SJCRH30 (cell line): Measurements from ENCODE around the gene RHOBTB1. TPM values are rescaled to one million over a fixed set of nuclear protein-coding genes. Genes with fewer than 3 reads are reported as not detected.
"Not testable (repeated sequence)": the region's sequence is repeated elsewhere in the genome, so short reads cannot be mapped to it uniquely, and the experiment has no call there.

Experiments
- DNase-seq, 2 experiments: peaks; one replicate each; pipeline ENCODE4 v3.0.0-alpha.2; 2015 to 2020
- H3K27ac ChIP-seq: fragments of 250-450 bp; sonication (Bioruptor Pico); 2 replicates; pipeline ENCODE4 v1.5.1; 2020; ENCODE audit warnings: mild to moderate bottlenecking, moderate library complexity
- H3K27me3 ChIP-seq: fragments of 250-450 bp; sonication (Bioruptor Pico); 2 replicates; pipeline ENCODE4 v1.5.1; 2020; ENCODE audit warnings: mild to moderate bottlenecking, moderate library complexity
- H3K36me3 ChIP-seq: fragments of 250-450 bp; sonication (Bioruptor Pico); 2 replicates; pipeline ENCODE4 v1.5.1; 2020; ENCODE audit warnings: mild to moderate bottlenecking, moderate library complexity
- H3K4me1 ChIP-seq: fragments of 250-450 bp; sonication (Bioruptor Pico); 2 replicates; pipeline ENCODE4 v1.5.1; 2020; ENCODE audit warnings: mild to moderate bottlenecking, moderate library complexity
- H3K4me3 ChIP-seq: fragments of 250-450 bp; sonication (Bioruptor Pico); 2 replicates; pipeline ENCODE4 v1.5.1; 2020; ENCODE audit warnings: mild to moderate bottlenecking, moderate library complexity
- H3K9me3 ChIP-seq: fragments of 250-450 bp; sonication (Bioruptor Pico); replicated peaks from 2 replicates; pipeline ENCODE4 v1.5.1; 2020; ENCODE audit warnings: mild to moderate bottlenecking, moderate library complexity
- total RNA-seq: library from RNA; depleted of rRNA; stranded (reverse); fragments of >200 nt; shearing (Covaris generic); gene quantifications from 2 replicates; pipeline ENCODE4 v1.2.3, GENCODE V29; 2014

Gene RHOBTB1
- total RNA-seq, 1 experiment from 2014 or later = 23.6 TPM

GRCh38 chr10:60863796-60864195, 80.2 kb downstream of the RHOBTB1 start:
- H3K4me1 ChIP-seq = no peaks in the 10 kb centered on the region
- no peaks in the 10 kb centered on the region for H3K27me3 ChIP-seq
- H3K9me3 ChIP-seq = no peaks in the 10 kb centered on the region
- DNase-seq = no peak
- H3K36me3 ChIP-seq = no peaks in the 10 kb centered on the region
- H3K27ac ChIP-seq = no peak overlapping the region
- no peak overlapping the region for H3K4me3 ChIP-seq

- Histone ChIP-seq H3K27me3 (no peaks in the 10 kb centered on the region), H3K9me3 (no peaks in the 10 kb centered on the region), H3K27ac (no peak overlapping the region), H3K36me3 (no peaks in the 10 kb centered on the region), H3K4me3 (no peak overlapping the region), H3K4me1 (no peaks in the 10 kb centered on the region)
- DNase-seq = no peak
Observed at GRCh38 chr10:60862517-60862916, 81.5 kb downstream of the RHOBTB1 start.

- no peaks in the 10 kb centered on the region for H3K27me3 ChIP-seq
- H3K4me1 ChIP-seq = peaks cover 4% of the 10 kb centered on the region; the same call in 1 of the 2 replicates
- H3K36me3 ChIP-seq = no peaks in the 10 kb centered on the region
- no peak overlapping the region for H3K4me3 ChIP-seq
- peak; percentile 36 to 40 for DNase-seq
- no peak overlapping the region for H3K27ac ChIP-seq
- H3K9me3 ChIP-seq = no peaks in the 10 kb centered on the region
Observed at GRCh38 chr10:60856405-60856804, 87.6 kb downstream of the RHOBTB1 start.

GRCh38 chr10:60853637-60854036, 90.3 kb downstream of the RHOBTB1 start:
- H3K4me3 ChIP-seq = no peak overlapping the region
- H3K27ac ChIP-seq = no peak overlapping the region
- H3K4me1 ChIP-seq = peaks cover 4% of the 10 kb centered on the region; the same call in 1 of the 2 replicates

GRCh38 chr10:60853107-60853506, 90.9 kb downstream of the RHOBTB1 start:
- Histone ChIP-seq H3K4me3 (no peak overlapping the region), H3K4me1 (peaks cover 9% of the 10 kb centered on the region), H3K27ac (no peak overlapping the region)

More at GRCh38 chr10:60853637-60854036, 90.3 kb downstream of the RHOBTB1 start:
- Histone ChIP-seq H3K36me3 (no peaks in the 10 kb centered on the region), H3K27me3 (no peaks in the 10 kb centered on the region), H3K9me3 (no peaks in the 10 kb centered on the region; the same call in 1 of the 2 replicates)
- no peak for DNase-seq

GRCh38 chr10:60849740-60850139, 94.2 kb downstream of the RHOBTB1 start:
- no peaks in the 10 kb centered on the region for H3K27me3 ChIP-seq
- H3K36me3 ChIP-seq = no peaks in the 10 kb centered on the region
- H3K9me3 ChIP-seq = peaks cover 3% of the 10 kb centered on the region; the same call in 1 of the 2 replicates
- H3K4me3 ChIP-seq = no peak overlapping the region
- peaks cover 30% of the 10 kb centered on the region for H3K4me1 ChIP-seq
- no peak for DNase-seq
- no peak overlapping the region for H3K27ac ChIP-seq

More at GRCh38 chr10:60853107-60853506, 90.9 kb downstream of the RHOBTB1 start:
- Histone ChIP-seq H3K27me3 (no peaks in the 10 kb centered on the region), H3K9me3 (no peaks in the 10 kb centered on the region; the same call in 1 of the 2 replicates), H3K36me3 (no peaks in the 10 kb centered on the region)
- DNase-seq = peak; percentile 32 to 49

GRCh38 chr10:60849217-60849616, 94.8 kb downstream of the RHOBTB1 start:
- Histone ChIP-seq H3K9me3 (peaks cover 3% of the 10 kb centered on the region; the same call in 1 of the 2 replicates), H3K36me3 (no peaks in the 10 kb centered on the region), H3K27me3 (no peaks in the 10 kb centered on the region), H3K27ac (no peak overlapping the region), H3K4me1 (peaks cover 30% of the 10 kb centered on the region), H3K4me3 (no peak overlapping the region)
- no peak for DNase-seq

- DNase-seq = no peak
- Histone ChIP-seq H3K4me1 (peaks cover 30% of the 10 kb centered on the region), H3K9me3 (peaks cover 3% of the 10 kb centered on the region; the same call in 1 of the 2 replicates), H3K4me3 (no peak overlapping the region), H3K27ac (peak overlapping the region; percentile 20; the same call in 1 of the 2 replicates), H3K36me3 (no peaks in the 10 kb centered on the region), H3K27me3 (no peaks in the 10 kb centered on the region)
Observed at GRCh38 chr10:60848680-60849079, 95.3 kb downstream of the RHOBTB1 start.

GRCh38 chr10:60848126-60848525, 95.9 kb downstream of the RHOBTB1 start:
- H3K4me1 ChIP-seq = peaks cover 30% of the 10 kb centered on the region
- peak; percentile 29 to 59 for DNase-seq

GRCh38 chr10:60846173-60846572, 97.8 kb downstream of the RHOBTB1 start:
- peak overlapping the region; percentile 64 for H3K27ac ChIP-seq
- peak; percentile 38 to 67 for DNase-seq

More at GRCh38 chr10:60848126-60848525, 95.9 kb downstream of the RHOBTB1 start:
- Histone ChIP-seq H3K36me3 (no peaks in the 10 kb centered on the region), H3K4me3 (no peak overlapping the region), H3K9me3 (peaks cover 3% of the 10 kb centered on the region; the same call in 1 of the 2 replicates), H3K27me3 (no peaks in the 10 kb centered on the region), H3K27ac (peak overlapping the region; percentile 20; the same call in 1 of the 2 replicates)

GRCh38 chr10:60845038-60845437, 98.9 kb downstream of the RHOBTB1 start:
- Histone ChIP-seq H3K27ac (no peak overlapping the region), H3K27me3 (no peaks in the 10 kb centered on the region), H3K36me3 (no peaks in the 10 kb centered on the region), H3K4me1 (peaks cover 25% of the 10 kb centered on the region), H3K4me3 (no peak overlapping the region), H3K9me3 (0 out of 2 replicates have a peak, but pooled peaks cover 3% of the 10 kb centered on the region)
- no peak for DNase-seq

More at GRCh38 chr10:60846173-60846572, 97.8 kb downstream of the RHOBTB1 start:
- Histone ChIP-seq H3K9me3 (peaks cover 3% of the 10 kb centered on the region; the same call in 1 of the 2 replicates), H3K36me3 (no peaks in the 10 kb centered on the region), H3K27me3 (no peaks in the 10 kb centered on the region), H3K4me1 (peaks cover 25% of the 10 kb centered on the region), H3K4me3 (no peak overlapping the region)

- H3K27ac ChIP-seq = no peak overlapping the region
- H3K36me3 ChIP-seq = no peaks in the 10 kb centered on the region
- H3K4me1 ChIP-seq = peaks cover 16% of the 10 kb centered on the region
- H3K4me3 ChIP-seq = no peak overlapping the region
- no peak for DNase-seq
- H3K27me3 ChIP-seq = no peaks in the 10 kb centered on the region
- H3K9me3 ChIP-seq = 0 out of 2 replicates have a peak, but pooled peaks cover 3% of the 10 kb centered on the region
Observed at GRCh38 chr10:60842694-60843093, 101.3 kb downstream of the RHOBTB1 start.

- H3K27ac ChIP-seq, H3K4me3 ChIP-seq, H3K36me3 ChIP-seq, H3K9me3 ChIP-seq, DNase-seq, H3K27me3 ChIP-seq, H3K4me1 ChIP-seq: not testable (repeated sequence)
Observed at GRCh38 chr10:60841227-60841626, 102.8 kb downstream of the RHOBTB1 start.

GRCh38 chr10:60835049-60835448, 108.9 kb downstream of the RHOBTB1 start:
- no peaks in the 10 kb centered on the region for H3K9me3 ChIP-seq
- no peaks in the 10 kb centered on the region for H3K27me3 ChIP-seq
- no peaks in the 10 kb centered on the region for H3K4me1 ChIP-seq
- no peaks in the 10 kb centered on the region for H3K36me3 ChIP-seq
- no peak overlapping the region for H3K4me3 ChIP-seq
- no peak for DNase-seq
- H3K27ac ChIP-seq = no peak overlapping the region

GRCh38 chr10:60834401-60834800, 109.6 kb downstream of the RHOBTB1 start:
- Histone ChIP-seq H3K9me3 (no peaks in the 10 kb centered on the region), H3K36me3 (no peaks in the 10 kb centered on the region), H3K4me3 (no peak overlapping the region), H3K27me3 (no peaks in the 10 kb centered on the region), H3K27ac (no peak overlapping the region), H3K4me1 (no peaks in the 10 kb centered on the region)
- no peak for DNase-seq

- H3K27me3 ChIP-seq, H3K9me3 ChIP-seq, DNase-seq, H3K36me3 ChIP-seq, H3K27ac ChIP-seq, H3K4me3 ChIP-seq: not testable (repeated sequence)
- peaks cover 14% of the 10 kb centered on the region for H3K4me1 ChIP-seq
Observed at GRCh38 chr10:60832136-60832535, 111.8 kb downstream of the RHOBTB1 start.
